PC-9 (cell line): ENCODE measurements around the gene HIVEP2.

Experiments
- CTCF ChIP-seq: fragments of 200-600 bp; sonication (generic); conservative IDR thresholded peaks from 2 replicates; pipeline ENCODE4 v1.6.1; 2017; ENCODE audit warnings: mixed run types, antibody characterized with exemption, mild to moderate bottlenecking, moderate library complexity
- EZH2 ChIP-seq: fragments of 200-600 bp; sonication (generic); IDR thresholded peaks from 2 replicates; pipeline ENCODE4 v1.8.0; 2017; ENCODE audit warnings: antibody characterized with exemption, low read depth

DNA sequence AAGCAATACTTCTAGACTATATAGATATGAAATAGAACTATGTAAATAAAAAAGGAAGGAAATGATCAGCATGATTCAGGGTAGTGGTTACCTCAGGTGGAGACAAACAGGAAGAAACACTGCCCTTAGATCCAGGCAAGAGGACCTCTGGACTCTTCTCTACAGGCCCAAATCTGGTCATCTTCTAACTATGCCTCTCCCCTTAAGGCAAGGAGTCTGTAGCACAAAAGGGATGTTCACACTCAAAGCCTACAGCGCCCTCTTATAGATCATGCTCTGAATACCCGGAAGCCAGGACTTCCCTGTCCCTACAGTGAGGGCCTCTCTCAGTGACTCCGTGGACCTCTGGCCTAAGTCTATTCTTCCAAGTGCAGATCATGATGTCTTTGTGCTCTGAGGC is 30.4 kb upstream of the HIVEP2 start:
- TF ChIP-seq EZH2 = no peak
- no peak for TF ChIP-seq CTCF
